RWPE2 (cell line): ENCODE results near the gene SLC12A5.

Source experiments
- ATAC-seq: fragments of 200-7000 bp; cut with Tn5 transposase; 3 replicates; pipeline ENCODE4 v1.9.1; 2021; ENCODE audit warnings: low read depth
- DNase-seq: peaks from one replicate; pipeline ENCODE4 v3.0.0-alpha.2; 2020; ENCODE audit warnings: low spot score
- H3K27ac ChIP-seq: fragments of 450-650 bp; 2 replicates; pipeline ENCODE4 v1.5.1; 2017; ENCODE audit warnings: mild to moderate bottlenecking; ENCODE audit not compliant: poor library complexity, severe bottlenecking
- H3K27me3 ChIP-seq: fragments of 250-450 bp; sonication (Bioruptor Pico); 2 replicates; pipeline ENCODE4 v1.5.1; 2021; ENCODE audit warnings: mild to moderate bottlenecking, moderate library complexity; ENCODE audit not compliant: insufficient read depth, poor library complexity, severe bottlenecking
- H3K36me3 ChIP-seq: fragments of 250-450 bp; sonication (Bioruptor Pico); 2 replicates; pipeline ENCODE4 v1.5.1; 2020; ENCODE audit warnings: low read depth, mild to moderate bottlenecking, moderate library complexity
- H3K4me1 ChIP-seq: fragments of 250-450 bp; sonication (Bioruptor Pico); 2 replicates; pipeline ENCODE4 v1.5.1; 2021; ENCODE audit warnings: mild to moderate bottlenecking, moderate library complexity; ENCODE audit not compliant: insufficient read depth, poor library complexity, severe bottlenecking
- H3K4me3 ChIP-seq: fragments of 250-450 bp; sonication (Bioruptor Pico); 2 replicates; pipeline ENCODE4 v1.5.1; 2021; ENCODE audit warnings: mild to moderate bottlenecking, moderate library complexity; ENCODE audit not compliant: severe bottlenecking
- H3K9me3 ChIP-seq: fragments of 250-450 bp; sonication (Bioruptor Pico); 2 replicates; pipeline ENCODE4 v1.5.1; 2021; ENCODE audit warnings: mild to moderate bottlenecking, moderate library complexity; ENCODE audit not compliant: severe bottlenecking
- CTCF ChIP-seq: fragments of 450-650 bp; IDR thresholded peaks from one replicate; pipeline ENCODE4 v1.5.1; 2017; ENCODE audit warnings: mild to moderate bottlenecking, moderate library complexity; ENCODE audit not compliant: poor library complexity, severe bottlenecking

SLC12A5 gene

GRCh38 chr20:46065006-46065405 lies 36.0 kb downstream of the SLC12A5 start:
- DNase-seq (no peak), ATAC-seq (no peak)
- no peak for TF ChIP-seq CTCF
- Histone ChIP-seq H3K36me3 (peaks cover 94% of the 10 kb centered on the region), H3K4me3 (no peak overlapping the region), H3K27me3 (no peaks in the 10 kb centered on the region), H3K9me3 (no peaks in the 10 kb centered on the region), H3K27ac (no peak overlapping the region), H3K4me1 (no peaks in the 10 kb centered on the region)

- no peak for ATAC-seq
- Histone ChIP-seq H3K36me3 (peaks cover 99% of the 10 kb centered on the region), H3K4me1 (no peaks in the 10 kb centered on the region), H3K27ac (no peak overlapping the region), H3K4me3 (no peak overlapping the region), H3K9me3 (no peaks in the 10 kb centered on the region), H3K27me3 (no peaks in the 10 kb centered on the region)
- DNase-seq = no peak
- no peak for TF ChIP-seq CTCF
These were observed 36.7 kb downstream of the SLC12A5 start for GRCh38 chr20:46065691-46066090.

GRCh38 chr20:46070215-46070900 lies 41.3 kb downstream of the SLC12A5 start:
- TF ChIP-seq CTCF = no peak

GRCh38 chr20:46071573-46071972 lies 42.6 kb downstream of the SLC12A5 start:
- H3K36me3 ChIP-seq = peaks cover 73% of the 10 kb centered on the region
- no peak for TF ChIP-seq CTCF
- no peaks in the 10 kb centered on the region for H3K27me3 ChIP-seq
- no peaks in the 10 kb centered on the region for H3K4me1 ChIP-seq
- no peaks in the 10 kb centered on the region for H3K9me3 ChIP-seq
- no peak for DNase-seq
- no peak overlapping the region for H3K4me3 ChIP-seq
- ATAC-seq = no peak
- H3K27ac ChIP-seq = no peak overlapping the region

More at GRCh38 chr20:46070215-46070900, 41.3 kb downstream of the SLC12A5 start:
- Histone ChIP-seq H3K27me3 (no peaks in the 10 kb centered on the region), H3K36me3 (peaks cover 73% of the 10 kb centered on the region), H3K4me3 (no peak overlapping the region), H3K4me1 (no peaks in the 10 kb centered on the region), H3K27ac (no peak overlapping the region), H3K9me3 (no peaks in the 10 kb centered on the region)
- DNase-seq (peak; percentile 66), ATAC-seq (peak; percentile 19; the same call in 1 of the 3 replicates)

GRCh38 chr20:46073024-46073423 lies 44.0 kb downstream of the SLC12A5 start:
- Histone ChIP-seq H3K9me3 (no peaks in the 10 kb centered on the region), H3K27ac (no peak overlapping the region), H3K36me3 (peaks cover 73% of the 10 kb centered on the region), H3K27me3 (no peaks in the 10 kb centered on the region), H3K4me3 (no peak overlapping the region), H3K4me1 (no peaks in the 10 kb centered on the region)
- DNase-seq (no peak), ATAC-seq (no peak)
- TF ChIP-seq CTCF = no peak
